ENCODE data around the gene NUP35. TPM values are rescaled to one million over a fixed set of nuclear protein-coding genes. Genes with fewer than 3 reads are reported as not detected.
A peak's percentile ranks its signal among the peaks of the same experiment; 100 is the strongest.

Gene NUP35
- total RNA-seq (7.8 and 12.1 TPM in 2 replicates), polyA plus RNA-seq (19.3 and 19.7 TPM in 2 replicates)

GRCh38 chr2:183124222-183124956 is at the start of gene NUP35:
TSS of gene NUP35 (plus strand) at chr2:183124443. CDS start at chr2:183124458, 15 bp downstream.
- peak within 1 kb of the TSS; percentile 91 for H3K27ac ChIP-seq
- peak within 1 kb of the TSS; percentile 63 for H3K4me3 ChIP-seq
- no peaks in the 10 kb centered on the region for H3K9me3 ChIP-seq (ENCODE audit: low read depth)
- no peaks in the 10 kb centered on the region for H3K27me3 ChIP-seq
- DNase-seq (ENCODE audit: low read depth in 1 of 2, low spot score in 1 of 2), result peak; percentile 94 to 95
- H3K4me1 ChIP-seq (ENCODE audit: low read depth), result peaks cover 3% of the 10 kb centered on the region
- H3K36me3 ChIP-seq, result no peaks in the 10 kb centered on the region
- no peak for TF ChIP-seq CTCF (IDR thresholded peaks at IDR 0.05; ENCODE audit: low read depth, low read length)

- DNase-seq (ENCODE audit: low read depth in 1 of 2, low spot score in 1 of 2), result peak in 1 of 2 donors; percentile 66
- peaks cover 14% of the 10 kb centered on the region for H3K27me3 ChIP-seq
- H3K36me3 ChIP-seq, result no peaks in the 10 kb centered on the region
- H3K9me3 ChIP-seq (ENCODE audit: low read depth), result no peaks in the 10 kb centered on the region
- TF ChIP-seq CTCF (IDR thresholded peaks at IDR 0.05; ENCODE audit: low read depth, low read length), result no peak
- H3K4me1 ChIP-seq (ENCODE audit: low read depth), result peaks cover 13% of the 10 kb centered on the region
- H3K4me3 ChIP-seq, result peak overlapping the region; percentile 39
- H3K27ac ChIP-seq, result peak overlapping the region; percentile 7
These were observed 46.1 kb upstream of the NUP35 start for GRCh38 chr2:183078163-183078463.

- H3K27ac ChIP-seq, result peak within 1 kb of the TSS; percentile 7
- H3K4me1 ChIP-seq (ENCODE audit: low read depth), result peaks cover 13% of the 10 kb centered on the region
- peak; percentile 84 to 93 for DNase-seq (ENCODE audit: low read depth in 1 of 2, low spot score in 1 of 2)
- H3K36me3 ChIP-seq, result no peaks in the 10 kb centered on the region
- H3K27me3 ChIP-seq, result peaks cover 14% of the 10 kb centered on the region
- H3K9me3 ChIP-seq (ENCODE audit: low read depth), result no peaks in the 10 kb centered on the region
- peak within 1 kb of the TSS; percentile 39 for H3K4me3 ChIP-seq
- no peak for TF ChIP-seq CTCF (IDR thresholded peaks at IDR 0.05; ENCODE audit: low read depth, low read length)
These were observed 45.6 kb upstream of the NUP35 start, which contains the start of gene DUSP19 for GRCh38 chr2:183078464-183079138. TSS of gene DUSP19 (plus strand) at chr2:183078747. CDS start at chr2:183078934, 187 bp downstream.

- TF ChIP-seq CTCF (IDR thresholded peaks at IDR 0.05; ENCODE audit: low read depth, low read length), result no peak
- Histone ChIP-seq H3K4me1 (ENCODE audit: low read depth) (peaks cover 13% of the 10 kb centered on the region), H3K27me3 (peaks cover 14% of the 10 kb centered on the region), H3K36me3 (no peaks in the 10 kb centered on the region), H3K27ac (peak overlapping the region; percentile 7), H3K9me3 (ENCODE audit: low read depth) (no peaks in the 10 kb centered on the region), H3K4me3 (peak overlapping the region; percentile 39)
- peak; percentile 7 to 46 for DNase-seq (ENCODE audit: low read depth in 1 of 2, low spot score in 1 of 2)
These were observed 45.0 kb upstream of the NUP35 start for GRCh38 chr2:183079139-183079775.

- no peak for TF ChIP-seq CTCF (IDR thresholded peaks at IDR 0.05; ENCODE audit: low read depth, low read length)
- DNase-seq (ENCODE audit: low read depth in 1 of 2, low spot score in 1 of 2), result peak; percentile 6 to 41
- H3K9me3 ChIP-seq (ENCODE audit: low read depth), result no peaks in the 10 kb centered on the region
These were observed 42.3 kb upstream of the NUP35 start for GRCh38 chr2:183081911-183082310.

More at GRCh38 chr2:183081911-183082310, 42.3 kb upstream of the NUP35 start:
- Histone ChIP-seq H3K4me3 (no peak overlapping the region), H3K27me3 (no peaks in the 10 kb centered on the region), H3K36me3 (no peaks in the 10 kb centered on the region), H3K27ac (no peak overlapping the region), H3K4me1 (ENCODE audit: low read depth) (peaks cover 13% of the 10 kb centered on the region)
